HepG2 (cell line): Measurements from ENCODE around the gene CA7. TPM values are rescaled to one million over a fixed set of nuclear protein-coding genes. Genes with fewer than 3 reads are reported as not detected.
A peak's percentile ranks its signal among the peaks of the same experiment; 100 is the strongest.

Experiments
- ATAC-seq: fragments of 200-7000 bp; cut with Tn5 transposase; 3 replicates; pipeline ENCODE4 v1.9.1; 2020; ENCODE audit warnings: mild to moderate bottlenecking, moderate library complexity
- BruUV-seq: library from RNA; stranded (reverse); fragments of 400-500 nt; replicated peaks from 2 replicates; lab custom pipeline; 2021; lab: Mats Ljungman, UMichigan
- CTCF ChIA-PET: fragments of 300-600 bp; formaldehyde crosslinking; extraction: SDS; loops from one replicate; lab custom pipeline; 2021; ENCODE audit warnings: low total read pairs, inconsistent platforms, low intra/inter-chr PET ratio; lab: Yijun Ruan, JAX
- POLR2A ChIA-PET: fragments of 350-600 bp; sonication (Branson Sonifier 250); formaldehyde crosslinking; loops from one replicate; lab custom pipeline; 2020; ENCODE audit warnings: antibody characterized with exemption, inconsistent platforms; lab: Yijun Ruan, JAX
- DNase-seq: peaks from one replicate; pipeline ENCODE4 v3.0.0-alpha.2; 2015; ENCODE audit warnings: low spot score
- FAIRE-seq: peaks from 3 replicates; lab custom pipeline; 2011; peaks lifted over from hg19 to GRCh38; lab: Jason Lieb, UNC
- H2AFZ ChIP-seq: one replicate; pipeline ENCODE4 v1.6.1; 2011; ENCODE audit warnings: low read length, inconsistent platforms
- H3K27ac ChIP-seq: fragments of 300-600 bp; 3 replicates; pipeline ENCODE4 v1.8.0; 2011; ENCODE audit warnings: mixed run types, mild to moderate bottlenecking, mixed read lengths, low read length, inconsistent platforms; ENCODE audit not compliant: insufficient read depth; ENCODE audit errors: extremely low read length
- H3K27me3 ChIP-seq, 2 experiments: fragments of 200-600 bp in 1 of 2; 2 replicates in 1 of 2; 3 replicates in 1 of 2; pipeline versions ENCODE4 v1.6.0 to v1.8.0; 2011; ENCODE audit warnings: low read length in 2 of 2, mild to moderate bottlenecking in 2 of 2, moderate library complexity in 2 of 2, inconsistent platforms in 1 of 2; ENCODE audit not compliant: insufficient read depth in 2 of 2, control insufficient read depth in 1 of 2
- H3K36me3 ChIP-seq, 2 experiments: fragments of 200-600 bp in 1 of 2; replicated peaks in 1 of 2; 2 replicates in 1 of 2; 3 replicates in 1 of 2; pipeline versions ENCODE4 v1.5.1 to v1.8.0; 2011; ENCODE audit warnings: low read length in 2 of 2, inconsistent platforms in 1 of 2; ENCODE audit not compliant: insufficient read depth in 2 of 2, control insufficient read depth in 1 of 2
- H3K4me1 ChIP-seq: 2 replicates; pipeline ENCODE4 v1.5.1; 2012; ENCODE audit warnings: low read length, inconsistent platforms; ENCODE audit not compliant: insufficient read depth
- H3K4me2 ChIP-seq: 2 replicates; pipeline ENCODE4 v1.6.0; 2011; ENCODE audit warnings: low read depth, low read length, inconsistent platforms
- H3K4me3 ChIP-seq, 3 experiments: fragments of 200-600 bp in 1 of 3; sonication (generic), shearing (Covaris generic) in 1 of 3; replicated peaks in 1 of 3; 2 replicates each; pipeline ENCODE4 v1.5.1; 2011 to 2016; ENCODE audit warnings: low read length in 3 of 3, inconsistent platforms in 2 of 3, low read depth in 2 of 3, mild to moderate bottlenecking in 2 of 3, control low read depth in 1 of 3, mixed read lengths in 1 of 3; ENCODE audit not compliant: insufficient read depth in 1 of 3
- H3K79me2 ChIP-seq: one replicate; pipeline ENCODE4 v1.6.1; 2011; ENCODE audit warnings: low read length, inconsistent platforms; ENCODE audit not compliant: insufficient read depth
- H3K9ac ChIP-seq: 2 replicates; pipeline ENCODE4 v1.6.0; 2011; ENCODE audit warnings: mild to moderate bottlenecking, low read depth, low read length, inconsistent platforms; ENCODE audit not compliant: insufficient read depth
- H3K9me3 ChIP-seq: 2 replicates; pipeline ENCODE4 v1.5.1; 2012; ENCODE audit warnings: mild to moderate bottlenecking, low read length
- H4K20me1 ChIP-seq: 2 replicates; pipeline ENCODE4 v1.6.0; 2011; ENCODE audit warnings: inconsistent platforms, mild to moderate bottlenecking, low read length, moderate library complexity; ENCODE audit not compliant: insufficient read depth
- AKAP8 ChIP-seq: sonication (generic); formaldehyde crosslinking; IDR thresholded peaks from 2 replicates; pipeline ENCODE4 v1.5.1; 2020; ENCODE audit warnings: mild to moderate bottlenecking, missing genetic modification reagents
- FLYWCH1 ChIP-seq: sonication (generic); formaldehyde crosslinking; IDR thresholded peaks from 2 replicates; pipeline ENCODE4 v1.8.1; 2023; ENCODE audit warnings: mild to moderate bottlenecking, missing genetic modification reagents
- PBX3 ChIP-seq: sonication (generic); formaldehyde crosslinking; IDR thresholded peaks from 2 replicates; pipeline ENCODE4 v1.8.1; 2023; ENCODE audit warnings: missing genetic modification reagents, inconsistent platforms, borderline replicate concordance
- PHB2 ChIP-seq: fragments of 450-650 bp; IDR thresholded peaks from 2 replicates; pipeline ENCODE4 v1.6.1; 2018; ENCODE audit not compliant: partially characterized antibody
- POLR2G ChIP-seq: fragments of 200-400 bp; formaldehyde crosslinking; IDR thresholded peaks from 2 replicates; pipeline ENCODE4 v1.6.1; 2018; ENCODE audit warnings: mild to moderate bottlenecking, low read depth, low read length, moderate library complexity
- RAD21 ChIP-seq: fragments of 450-650 bp; formaldehyde crosslinking; IDR thresholded peaks from 2 replicates; pipeline ENCODE4 v1.5.0; 2020; ENCODE audit warnings: mild to moderate bottlenecking
- RBFOX2 ChIP-seq: fragments of 200-400 bp; formaldehyde crosslinking; IDR thresholded peaks from 2 replicates; pipeline ENCODE4 v1.6.1; 2017; ENCODE audit warnings: low read depth, mild to moderate bottlenecking, low read length
- RERE ChIP-seq: IDR thresholded peaks from 2 replicates; pipeline ENCODE4 v1.6.1; 2016; ENCODE audit warnings: low read depth, missing genetic modification reagents, missing compliant biosample characterization
- ZFP36L2 ChIP-seq: sonication (generic); formaldehyde crosslinking; IDR thresholded peaks from 2 replicates; pipeline ENCODE4 v1.4.0; 2020; ENCODE audit warnings: missing genetic modification reagents
- ZNF432 ChIP-seq: sonication (generic); formaldehyde crosslinking; IDR thresholded peaks from 2 replicates; pipeline ENCODE4 v1.5.0; 2020; ENCODE audit warnings: missing genetic modification reagents, mild to moderate bottlenecking, borderline replicate concordance
- ZNF790 ChIP-seq: sonication (generic); formaldehyde crosslinking; IDR thresholded peaks from 2 replicates; pipeline ENCODE4 v1.8.0; 2022; ENCODE audit warnings: missing genetic modification reagents, mild to moderate bottlenecking, borderline replicate concordance
- WGBS: methylation state at CpG from one replicate; pipeline ENCODE4 v1.1.6; 2017; ENCODE audit warnings: low lambda C conversion rate; 5-methylcytosine and 5-hydroxymethylcytosine counted together
- in situ Hi-C: cut with HindIII; loops from 2 replicates; pipeline ENCODE4 v1.10.0; 2017; ENCODE audit warnings: low pct_unique_long_range_greater_than_20kb; ENCODE audit not compliant: extremely low pct_ligation_motif_present
- intact Hi-C: fragments of 100-400 bp; cut with micrococcal nuclease; formaldehyde crosslinking; loops from one replicate; pipeline ENCODE4 v1.10.0; 2022; ENCODE audit not compliant: unreplicated experiment
- polyA plus RNA-seq, 8 experiments: library from polyadenylated mRNA; depleted of rRNA in 3 of 8; stranded (reverse) in 7 of 8; unstranded in 1 of 8; fragments of >200 nt; fragmentation: Illumina TruSeq in 4 of 8; extraction: Trizol in 4 of 8; gene quantifications; 2 replicates each; pipeline versions ENCODE4 v1.2.1 to v1.2.3, GENCODE V29; 2011 to 2016; ENCODE audit warnings: low read depth in 4 of 8, missing spikeins in 1 of 8, mixed read lengths in 1 of 8; ENCODE audit not compliant: insufficient read depth in 1 of 8
- total RNA-seq, 5 experiments: library from RNA; depleted of rRNA; stranded (reverse); fragments of >200 nt; fragmentation: Illumina TruSeq; extraction: Trizol; gene quantifications; 2 replicates each; pipeline ENCODE4 v1.2.3, GENCODE V29; 2016; ENCODE audit warnings: low read depth in 1 of 5

CA7 gene
- total and polyA plus RNA-seq, 2 of the 13 experiments (the other 11 are each of a cell fraction or from before 2014, with no cell fraction given), result not detected

GRCh38 chr16:66814734-66815133, 29.5 kb upstream of the CA7 start:
- Histone ChIP-seq H3K9ac (no peak overlapping the region), H3K4me3 (no peak overlapping the region), H3K4me1 (no peaks in the 10 kb centered on the region), H3K79me2 (no peaks in the 10 kb centered on the region), H3K9me3 (no peaks in the 10 kb centered on the region), H3K27me3 (no peaks in the 10 kb centered on the region), H3K4me2 (no peak overlapping the region), H4K20me1 (no peaks in the 10 kb centered on the region), H3K27ac (no peak overlapping the region), H2AFZ (no peak overlapping the region), H3K36me3 (peaks cover 15 to 63% of the 10 kb centered on the region in 2 experiments)
- peak; percentile 31; the same call in 1 of the 2 replicates for TF ChIP-seq POLR2G
- no peak for TF ChIP-seq ZNF790 (CRISPR knock-in tag)
- ATAC-seq (no peak), FAIRE-seq (no peak), DNase-seq (no peak)
- WGBS, result 92% methylated on average over 2 of the region's 2 CpGs
- in situ Hi-C loops (no loop called here), intact Hi-C loops (no loop called here)
- ChIA-PET CTCF (no interaction called here), POLR2A (interaction anchor here (1.6 kb wide), 1 partner anchor 16 kb away, joined by 4 read pairs; the partner anchor contains the start of gene NAE1)
- BruUV-seq, result no TSS peak

- Histone ChIP-seq H4K20me1 (no peaks in the 10 kb centered on the region), H2AFZ (no peak overlapping the region), H3K27me3 (no peaks in the 10 kb centered on the region), H3K27ac (peak overlapping the region; percentile 1), H3K79me2 (peaks cover 15% of the 10 kb centered on the region), H3K4me1 (peaks cover 20% of the 10 kb centered on the region), H3K4me2 (no peak overlapping the region), H3K36me3 (peaks cover 17 to 47% of the 10 kb centered on the region in 2 experiments), H3K9ac (no peak overlapping the region), H3K9me3 (no peaks in the 10 kb centered on the region), H3K4me3 (no peak overlapping the region)
- WGBS, result 96% methylated on average over 4 of the region's 4 CpGs
- DNase-seq, result no peak
- CTCF ChIA-PET, result no interaction called here
- no peak for FAIRE-seq
- no peak; the same call in 2 of the 3 replicates for ATAC-seq
- POLR2A ChIA-PET, result interaction anchor here (1.1 to 2.2 kb wide), 2 partner anchors 21 to 57 kb away, joined by 3 to 5 read pairs; partner anchors contain the start of gene PDP2
- in situ Hi-C loops, result no loop called here
- intact Hi-C loops, result no loop called here
- no TSS peak for BruUV-seq
- TF ChIP-seq RBFOX2 (no peak), RAD21 (CRISPR knock-in tag) (no peak), PHB2 (no peak), ZNF432 (CRISPR knock-in tag) (no peak), FLYWCH1 (no peak), AKAP8 (CRISPR knock-in tag) (no peak), PBX3 (CRISPR knock-in tag) (no peak), RERE (CRISPR knock-in tag) (no peak), ZFP36L2 (CRISPR knock-in tag) (no peak)
Observed at GRCh38 chr16:66824006-66824405, 20.2 kb upstream of the CA7 start.
